ENCODE results near the gene CCDC149. TPM values are rescaled to one million over a fixed set of nuclear protein-coding genes. Genes with fewer than 3 reads are reported as not detected.

CCDC149 gene
- total and polyA plus RNA-seq, 8 donors, result 18.8 to 26.1 (median 22.0) TPM

DNA sequence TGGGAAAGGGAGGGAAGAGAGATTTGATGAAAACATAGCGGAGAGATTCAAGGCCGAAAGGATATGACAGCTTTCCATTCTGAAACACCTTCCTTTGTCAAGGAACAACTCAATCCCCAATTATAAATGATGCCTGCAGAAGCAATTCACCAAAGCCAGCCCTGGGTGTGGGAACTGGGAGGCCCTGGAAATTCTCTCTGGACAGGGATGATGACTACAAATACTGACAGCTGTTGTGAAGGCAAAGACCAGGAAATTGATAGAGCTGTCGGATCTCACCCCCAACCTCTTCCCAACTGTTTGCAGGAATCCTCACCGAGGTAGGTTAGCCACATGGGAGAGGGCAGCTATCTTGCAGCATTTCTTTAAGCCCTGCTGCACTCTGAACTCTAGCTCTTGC, 54.3 kb downstream of the CCDC149 start:
- H3K36me3 ChIP-seq, result peaks cover 0 to 6% of the 10 kb centered on the region in 2 donors
- H3K27me3 ChIP-seq, result no peaks in the 10 kb centered on the region
- ATAC-seq (no peak), DNase-seq (no peak)
- TF ChIP-seq, protein P1, sequence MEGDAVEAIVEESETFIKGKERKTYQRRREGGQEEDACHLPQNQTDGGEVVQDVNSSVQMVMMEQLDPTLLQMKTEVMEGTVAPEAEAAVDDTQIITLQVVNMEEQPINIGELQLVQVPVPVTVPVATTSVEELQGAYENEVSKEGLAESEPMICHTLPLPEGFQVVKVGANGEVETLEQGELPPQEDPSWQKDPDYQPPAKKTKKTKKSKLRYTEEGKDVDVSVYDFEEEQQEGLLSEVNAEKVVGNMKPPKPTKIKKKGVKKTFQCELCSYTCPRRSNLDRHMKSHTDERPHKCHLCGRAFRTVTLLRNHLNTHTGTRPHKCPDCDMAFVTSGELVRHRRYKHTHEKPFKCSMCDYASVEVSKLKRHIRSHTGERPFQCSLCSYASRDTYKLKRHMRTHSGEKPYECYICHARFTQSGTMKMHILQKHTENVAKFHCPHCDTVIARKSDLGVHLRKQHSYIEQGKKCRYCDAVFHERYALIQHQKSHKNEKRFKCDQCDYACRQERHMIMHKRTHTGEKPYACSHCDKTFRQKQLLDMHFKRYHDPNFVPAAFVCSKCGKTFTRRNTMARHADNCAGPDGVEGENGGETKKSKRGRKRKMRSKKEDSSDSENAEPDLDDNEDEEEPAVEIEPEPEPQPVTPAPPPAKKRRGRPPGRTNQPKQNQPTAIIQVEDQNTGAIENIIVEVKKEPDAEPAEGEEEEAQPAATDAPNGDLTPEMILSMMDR (IDR thresholded peaks at IDR 0.05), result no peak
- no peak overlapping the region for H3K4me3 ChIP-seq
- no peak overlapping the region for H3K27ac ChIP-seq
- intact Hi-C loops (cut with DNase I), result no loop called here
- H3K4me1 ChIP-seq, result no peaks in the 10 kb centered on the region
- peaks cover 0 to 16% of the 10 kb centered on the region in 2 donors for H3K9me3 ChIP-seq

DNA sequence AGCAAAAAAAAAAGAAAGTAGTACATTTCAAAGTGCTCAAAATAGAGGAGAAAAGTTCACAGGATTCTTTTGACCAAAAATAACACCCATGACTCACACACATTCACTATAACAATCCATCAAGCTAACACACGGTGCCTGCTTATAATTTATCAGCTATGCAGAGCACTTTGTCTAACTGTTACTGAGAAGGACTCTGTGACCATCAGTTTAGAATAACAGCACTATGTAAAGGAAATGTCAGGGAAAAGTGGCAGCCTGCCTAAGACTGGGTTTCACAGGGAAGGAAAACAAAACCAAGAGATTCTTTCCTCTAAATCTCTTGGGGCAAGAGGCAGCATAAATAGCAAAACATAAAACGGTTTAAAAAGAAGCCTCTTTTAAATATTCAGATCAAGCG, 54.8 kb downstream of the CCDC149 start:
- TF ChIP-seq, protein P1 (IDR thresholded peaks at IDR 0.05), result no peak

DNA sequence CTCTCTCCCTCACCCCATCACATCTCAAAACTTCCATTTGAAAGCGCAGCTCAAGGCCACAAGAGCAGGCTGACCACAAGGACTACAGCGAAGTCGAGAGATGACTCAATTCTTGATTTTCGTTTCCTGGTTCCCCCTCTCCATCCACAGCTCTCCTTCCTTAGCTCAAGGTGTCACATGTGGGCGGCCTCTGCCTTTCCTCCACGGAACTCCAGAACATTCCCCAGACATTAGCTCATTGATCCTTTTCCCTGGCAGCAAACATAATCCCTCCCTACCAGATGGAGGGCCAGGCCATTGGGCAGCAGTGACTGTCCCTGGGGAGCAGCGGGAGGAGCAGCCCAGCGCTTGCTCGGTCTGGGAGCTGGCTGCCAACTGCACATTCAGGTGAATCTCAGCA, 56.3 kb downstream of the CCDC149 start:
- H3K27me3 ChIP-seq, result no peaks in the 10 kb centered on the region

More for the DNA sequence above, 54.8 kb downstream of the CCDC149 start:
- no peak for DNase-seq
- ATAC-seq, result peak; percentile 50
- Histone ChIP-seq H3K27ac (no peak overlapping the region), H3K9me3 (peaks cover 0 to 10% of the 10 kb centered on the region in 2 donors), H3K4me1 (peaks cover 0 to 2% of the 10 kb centered on the region in 2 donors), H3K27me3 (no peaks in the 10 kb centered on the region), H3K36me3 (peaks cover 0 to 1% of the 10 kb centered on the region in 2 donors), H3K4me3 (no peak overlapping the region)
- intact Hi-C loops (cut with DNase I), result no loop called here

DNA sequence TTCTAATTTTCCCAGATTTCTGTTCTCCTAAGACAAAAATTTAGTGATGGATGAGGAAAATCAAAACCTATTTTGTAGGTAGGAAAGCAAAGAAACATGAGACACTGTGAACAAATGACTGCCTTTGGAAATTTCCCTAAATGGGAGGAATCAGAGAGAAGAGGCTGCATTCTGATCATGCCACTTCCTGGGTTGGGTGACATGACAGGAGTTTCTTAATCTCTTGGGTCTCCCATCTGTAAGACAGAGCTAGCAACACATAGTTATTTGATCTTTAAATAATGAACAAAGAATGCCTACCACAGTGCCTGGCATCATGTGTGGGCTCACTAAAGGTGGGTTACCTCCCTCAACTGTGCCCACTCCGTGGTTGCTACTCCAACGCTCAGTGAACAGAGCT, 57.1 kb downstream of the CCDC149 start:
- intact Hi-C loops (cut with DNase I), result no loop called here
- no peak overlapping the region for H3K4me3 ChIP-seq
- peaks cover 0 to 3% of the 10 kb centered on the region in 2 donors for H3K4me1 ChIP-seq
- DNase-seq (no peak), ATAC-seq (no peak)
- H3K9me3 ChIP-seq, result no peaks in the 10 kb centered on the region
- no peaks in the 10 kb centered on the region for H3K36me3 ChIP-seq
- H3K27ac ChIP-seq, result no peak overlapping the region
- no peaks in the 10 kb centered on the region for H3K27me3 ChIP-seq
- TF ChIP-seq, protein P1 (IDR thresholded peaks at IDR 0.05), result no peak

More for the DNA sequence above, 56.3 kb downstream of the CCDC149 start:
- no peak overlapping the region for H3K4me3 ChIP-seq
- DNase-seq (no peak), ATAC-seq (no peak)
- H3K4me1 ChIP-seq, result peaks cover 0 to 3% of the 10 kb centered on the region in 2 donors
- no peaks in the 10 kb centered on the region for H3K9me3 ChIP-seq
- TF ChIP-seq, protein P1 (IDR thresholded peaks at IDR 0.05), result no peak
- intact Hi-C loops (cut with DNase I), result no loop called here
- H3K36me3 ChIP-seq, result no peaks in the 10 kb centered on the region
- no peak overlapping the region for H3K27ac ChIP-seq

DNA sequence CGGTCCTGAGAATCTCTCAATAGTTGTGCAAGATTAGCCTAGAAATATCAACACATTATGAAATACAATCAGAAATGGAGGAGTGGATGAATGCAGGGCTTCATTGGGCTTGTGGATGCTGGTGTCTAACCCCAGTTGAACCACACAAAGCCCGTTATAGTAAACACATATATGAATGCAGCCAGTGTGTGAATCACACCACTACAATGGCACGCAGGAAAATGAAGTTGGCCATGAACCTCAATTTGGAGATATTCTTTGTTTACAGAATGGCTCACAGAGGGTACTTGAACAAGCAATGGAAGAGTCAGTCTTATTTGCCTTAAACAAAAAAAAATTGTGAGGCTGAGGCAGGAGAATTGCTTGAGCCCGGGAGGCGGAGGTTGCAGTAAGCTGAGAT, 59.7 kb downstream of the CCDC149 start:
- DNase-seq (no peak), ATAC-seq (peak; percentile 32)
- H3K9me3 ChIP-seq, result no peaks in the 10 kb centered on the region
- no peak overlapping the region for H3K4me3 ChIP-seq
- no peak overlapping the region for H3K27ac ChIP-seq
- intact Hi-C loops (cut with DNase I), result no loop called here
- no peaks in the 10 kb centered on the region for H3K27me3 ChIP-seq
- H3K4me1 ChIP-seq, result peaks cover 0 to 3% of the 10 kb centered on the region in 2 donors
- TF ChIP-seq, protein P1 (IDR thresholded peaks at IDR 0.05), result no peak
- no peaks in the 10 kb centered on the region for H3K36me3 ChIP-seq

All from left lung (tissue), 10 donors.